HEK293T (cell line): ENCODE data around the gene TUBB1.

Source experiments
- CTCF ChIA-PET: fragments of 350-600 bp; formaldehyde crosslinking; extraction: SDS; loops from one replicate; lab custom pipeline; 2021; ENCODE audit warnings: antibody characterized with exemption, inconsistent platforms; lab: Yijun Ruan, JAX
- POLR2A ChIA-PET: fragments of 350-600 bp; formaldehyde crosslinking; extraction: SDS; loops from one replicate; lab custom pipeline; 2020; ENCODE audit warnings: antibody characterized with exemption, inconsistent platforms; lab: Yijun Ruan, JAX
- DNase-seq: peaks from one replicate; pipeline ENCODE4 v3.0.0; 2012; ENCODE audit warnings: mixed read lengths; ENCODE audit errors: extremely low spot score
- ARNT ChIP-seq: fragments of 450-650 bp; IDR thresholded peaks from 2 replicates; pipeline ENCODE4 v1.6.1; 2017; ENCODE audit warnings: mild to moderate bottlenecking
- BHLHE40 ChIP-seq: fragments of 450-650 bp; IDR thresholded peaks from 2 replicates; pipeline ENCODE4 v1.6.1; 2016; ENCODE audit warnings: mild to moderate bottlenecking, moderate library complexity, borderline replicate concordance
- CTBP1 ChIP-seq: fragments of 450-650 bp; IDR thresholded peaks from 2 replicates; pipeline ENCODE4 v1.6.1; 2016; ENCODE audit warnings: borderline replicate concordance
- ELF4 ChIP-seq: fragments of 450-650 bp; IDR thresholded peaks from 2 replicates; pipeline ENCODE4 v1.6.1; 2017; ENCODE audit warnings: antibody characterized with exemption
- FOXA1 ChIP-seq: fragments of 450-650 bp; IDR thresholded peaks from 2 replicates; pipeline ENCODE4 v1.6.1; 2016; ENCODE audit warnings: mild to moderate bottlenecking
- FOXK2 ChIP-seq: fragments of 450-650 bp; IDR thresholded peaks from 2 replicates; pipeline ENCODE4 v1.6.1; 2016; ENCODE audit warnings: mild to moderate bottlenecking
- FOXM1 ChIP-seq: fragments of 450-650 bp; IDR thresholded peaks from 2 replicates; pipeline ENCODE4 v1.6.1; 2017; ENCODE audit warnings: mild to moderate bottlenecking, borderline replicate concordance
- HDGF ChIP-seq: fragments of 450-650 bp; IDR thresholded peaks from 2 replicates; pipeline ENCODE4 v1.6.1; 2017; ENCODE audit warnings: antibody characterized with exemption, borderline replicate concordance
- L3MBTL2 ChIP-seq: fragments of 450-650 bp; conservative IDR thresholded peaks from 2 replicates; pipeline ENCODE4 v1.6.1; 2016; ENCODE audit warnings: mild to moderate bottlenecking
- LEF1 ChIP-seq: fragments of 450-650 bp; IDR thresholded peaks from 2 replicates; pipeline ENCODE4 v1.6.1; 2017; ENCODE audit warnings: mild to moderate bottlenecking, borderline replicate concordance
- NFRKB ChIP-seq: fragments of 450-650 bp; IDR thresholded peaks from 2 replicates; pipeline ENCODE4 v1.6.1; 2016; ENCODE audit warnings: mild to moderate bottlenecking, moderate library complexity
- PKNOX1 ChIP-seq: fragments of 450-650 bp; IDR thresholded peaks from 2 replicates; pipeline ENCODE4 v1.6.1; 2016
- SP1 ChIP-seq: fragments of 450-650 bp; IDR thresholded peaks from 2 replicates; pipeline ENCODE4 v1.6.1; 2017
- SUZ12 ChIP-seq: fragments of 450-650 bp; IDR thresholded peaks from 2 replicates; pipeline ENCODE4 v1.6.1; 2016; ENCODE audit warnings: mild to moderate bottlenecking
- TARDBP ChIP-seq: fragments of 450-650 bp; IDR thresholded peaks from 2 replicates; pipeline ENCODE4 v1.6.1; 2016
- ZNF384 ChIP-seq: fragments of 450-650 bp; IDR thresholded peaks from 2 replicates; pipeline ENCODE4 v1.6.1; 2016

TUBB1 gene

GRCh38 chr20:59013959-59014608 is 5.1 kb upstream of the TUBB1 start:
- DNase-seq = no peak
- CTCF ChIA-PET = no interaction called here
- POLR2A ChIA-PET = no interaction called here
- TF ChIP-seq BHLHE40 (no peak), FOXM1 (no peak), HDGF (no peak), LEF1 (no peak), PKNOX1 (no peak), FOXK2 (no peak), CTBP1 (no peak), FOXA1 (no peak)

GRCh38 chr20:59014680-59015389 is 4.4 kb upstream of the TUBB1 start:
- ChIA-PET POLR2A (no interaction called here), CTCF (no interaction called here)
- no peak for DNase-seq
- TF ChIP-seq FOXM1 (no peak), BHLHE40 (no peak), SUZ12 (no peak), FOXA1 (no peak)

GRCh38 chr20:59015411-59015810 is 3.8 kb upstream of the TUBB1 start:
- no peak for DNase-seq
- CTCF ChIA-PET = no interaction called here
- POLR2A ChIA-PET = interaction anchor here (0.6 kb wide), 1 partner anchor 1042 kb away, joined by 3 read pairs; no protein-coding TSS in a partner anchor
- TF ChIP-seq NFRKB = no peak
- TF ChIP-seq PKNOX1 = no peak
- no peak for TF ChIP-seq FOXM1
- TF ChIP-seq L3MBTL2 = no peak

DNA sequence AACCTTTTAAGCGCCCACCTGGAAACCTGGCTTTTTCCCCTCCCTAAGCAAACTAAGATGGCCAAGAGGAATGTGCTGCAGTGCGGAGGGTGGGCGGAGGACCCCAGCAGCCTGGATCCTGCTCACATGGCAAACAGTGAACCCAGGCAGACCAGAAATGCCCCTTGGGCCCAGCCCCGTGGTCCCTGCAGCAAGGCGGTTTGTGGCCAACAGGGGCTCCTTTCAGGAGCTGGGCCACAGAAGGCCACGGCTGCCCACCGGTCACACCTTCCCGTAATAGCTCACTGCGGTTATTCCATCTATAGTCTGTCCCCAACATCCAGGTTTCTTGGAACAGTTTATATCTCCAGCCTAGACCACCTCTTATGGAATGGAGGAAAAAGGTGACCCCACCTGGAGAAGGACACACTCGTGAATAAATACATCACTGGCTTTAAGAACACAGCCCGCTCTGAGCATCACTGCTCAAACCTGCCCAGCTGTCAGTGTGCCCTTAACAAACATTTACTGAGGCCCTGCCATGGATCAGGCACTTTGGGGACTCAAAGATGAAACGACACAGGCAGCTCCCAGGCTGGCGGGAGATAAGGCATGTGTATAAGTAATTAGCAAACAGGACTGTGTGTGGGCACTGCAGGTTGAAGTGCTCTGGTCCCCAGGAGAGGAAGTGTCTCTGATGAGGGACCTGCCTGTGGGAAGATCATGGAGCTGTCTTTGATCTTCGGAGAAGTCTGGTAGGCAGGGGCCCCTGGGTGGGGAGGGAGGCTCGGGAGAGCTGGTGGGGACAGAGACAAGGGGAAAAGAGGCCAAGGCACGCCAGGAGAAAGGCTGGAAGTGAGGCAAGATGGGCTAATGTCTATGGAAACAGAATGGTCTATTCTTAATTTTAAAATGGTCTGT is 3.2 kb upstream of the TUBB1 start:
- TF ChIP-seq NFRKB (no peak), CTBP1 (no peak), HDGF (no peak), FOXM1 (no peak), BHLHE40 (no peak), ELF4 (no peak), L3MBTL2 (no peak), TARDBP (no peak), PKNOX1 (no peak), ZNF384 (no peak), SP1 (no peak), LEF1 (no peak), SUZ12 (no peak), ARNT (no peak), FOXA1 (no peak), FOXK2 (no peak)
- CTCF ChIA-PET = no interaction called here
- no peak for DNase-seq
- POLR2A ChIA-PET = interaction anchor here (0.6 to 2.0 kb wide), 2 partner anchors 16 to 1041 kb away, joined by 3 to 8 read pairs; partner anchors contain the start of gene ATP5F1E

DNA sequence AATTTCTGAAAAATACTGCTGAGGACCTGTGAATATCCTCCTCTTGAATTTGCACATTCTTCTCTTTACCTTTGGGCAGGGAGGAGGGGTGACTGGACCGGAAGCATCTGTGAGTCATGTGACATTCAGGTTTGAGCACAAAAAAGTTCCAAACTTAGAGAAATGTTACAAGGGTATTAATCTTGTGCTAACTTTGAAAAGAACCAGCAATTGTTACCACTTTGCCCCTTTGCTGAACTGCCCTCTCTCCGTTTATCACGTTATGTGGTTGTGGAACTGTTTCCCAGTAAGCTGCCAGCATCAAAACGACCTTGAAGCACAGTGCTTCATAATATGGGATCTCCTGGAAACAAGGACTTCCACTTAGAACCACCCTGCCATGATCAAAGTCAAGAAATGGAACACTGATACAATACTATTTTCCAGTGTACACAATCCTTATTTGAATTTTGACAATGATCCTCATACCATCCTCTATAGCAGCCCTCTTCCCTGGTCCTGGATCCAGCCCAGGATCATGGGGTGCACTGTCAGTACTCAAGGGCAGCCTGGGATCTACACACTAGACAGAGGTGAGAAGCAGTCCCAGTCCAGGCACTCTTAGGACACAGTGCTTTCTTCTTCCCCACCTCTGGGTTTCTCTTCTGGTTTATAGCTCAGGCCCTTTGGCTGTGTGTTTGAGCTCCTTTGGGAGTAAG is 2.3 kb upstream of the TUBB1 start:
- TF ChIP-seq LEF1 (no peak), TARDBP (no peak), SP1 (no peak), FOXM1 (no peak), ELF4 (no peak), HDGF (no peak), FOXA1 (no peak), NFRKB (no peak), SUZ12 (no peak), CTBP1 (no peak), ARNT (no peak), L3MBTL2 (no peak)
- CTCF ChIA-PET = no interaction called here
- POLR2A ChIA-PET = interaction anchor here (2.0 kb wide), 1 partner anchor 15 kb away, joined by 8 read pairs; the partner anchor contains the start of gene ATP5F1E
- no peak for DNase-seq
